GM12873 (cell line): ENCODE results near the gene CAMKMT.

ENCODE experiments used
- CTCF ChIP-seq: IDR thresholded peaks from 2 replicates; pipeline ENCODE4 v1.5.1; 2012; ENCODE audit warnings: low read depth, mild to moderate bottlenecking, moderate library complexity, low read length, control low read depth; ENCODE audit not compliant: insufficient read depth; ENCODE audit errors: missing control alignments

Gene CAMKMT

GRCh38 chr2:44688456-44689124 is 326.8 kb downstream of the CAMKMT start:
- no peak for TF ChIP-seq CTCF

GRCh38 chr2:44689516-44689915 is 327.8 kb downstream of the CAMKMT start:
- TF ChIP-seq CTCF: no peak

- TF ChIP-seq CTCF: no peak
Observed at GRCh38 chr2:44691174-44691785, 329.5 kb downstream of the CAMKMT start.

- TF ChIP-seq CTCF: no peak
Observed at GRCh38 chr2:44692821-44693220, 331.1 kb downstream of the CAMKMT start.

- TF ChIP-seq CTCF: no peak
Observed at GRCh38 chr2:44700824-44701223, 339.1 kb downstream of the CAMKMT start.

- TF ChIP-seq CTCF: no peak
Observed at GRCh38 chr2:44705356-44705755, 343.6 kb downstream of the CAMKMT start.

GRCh38 chr2:44705876-44706480 is 344.2 kb downstream of the CAMKMT start:
- no peak for TF ChIP-seq CTCF
